Neutrophil (primary cell): Measurements from ENCODE around the gene PAM.
A peak's percentile ranks its signal among the peaks of the same experiment; 100 is the strongest.

Source experiments
- H3K27ac ChIP-seq: fragments of 200-600 bp; sonication (generic); 2 replicates; pipeline ENCODE4 v1.5.1; 2016; ENCODE audit warnings: mild to moderate bottlenecking, moderate library complexity
- H3K27me3 ChIP-seq: fragments of 200-600 bp; sonication (generic); 2 replicates; pipeline ENCODE4 v1.6.0; 2016; ENCODE audit warnings: mild to moderate bottlenecking
- H3K36me3 ChIP-seq: fragments of 200-600 bp; sonication (generic); 2 replicates; pipeline ENCODE4 v1.5.1; 2017
- H3K4me1 ChIP-seq, 2 experiments: fragments of 200-600 bp in 1 of 2; sonication (generic) in 1 of 2; 1 replicate in 1 of 2; 2 replicates in 1 of 2; pipeline versions ENCODE4 v1.5.1 to v1.6.1; 2013 to 2016; ENCODE audit warnings: low read depth in 1 of 2, low read length in 1 of 2, mild to moderate bottlenecking in 1 of 2, moderate library complexity in 1 of 2; ENCODE audit not compliant: control insufficient read depth in 1 of 2, insufficient read depth in 1 of 2
- H3K4me3 ChIP-seq, 2 experiments: fragments of 200-600 bp in 1 of 2; sonication (generic) in 1 of 2; 1 replicate in 1 of 2; 2 replicates in 1 of 2; pipeline ENCODE4 v1.5.1; 2013 to 2016; ENCODE audit warnings: low read depth in 1 of 2, low read length in 1 of 2, mild to moderate bottlenecking in 1 of 2, moderate library complexity in 1 of 2
- H3K9me3 ChIP-seq: fragments of 200-600 bp; sonication (generic); 2 replicates; pipeline ENCODE4 v1.5.1; 2016
- TF ChIP-seq, protein P1 (sequence below): fragments of 200-600 bp; sonication (generic); IDR thresholded peaks from 2 replicates; pipeline ENCODE4 v1.5.1; 2016; ENCODE audit warnings: antibody characterized with exemption

Gene PAM

DNA sequence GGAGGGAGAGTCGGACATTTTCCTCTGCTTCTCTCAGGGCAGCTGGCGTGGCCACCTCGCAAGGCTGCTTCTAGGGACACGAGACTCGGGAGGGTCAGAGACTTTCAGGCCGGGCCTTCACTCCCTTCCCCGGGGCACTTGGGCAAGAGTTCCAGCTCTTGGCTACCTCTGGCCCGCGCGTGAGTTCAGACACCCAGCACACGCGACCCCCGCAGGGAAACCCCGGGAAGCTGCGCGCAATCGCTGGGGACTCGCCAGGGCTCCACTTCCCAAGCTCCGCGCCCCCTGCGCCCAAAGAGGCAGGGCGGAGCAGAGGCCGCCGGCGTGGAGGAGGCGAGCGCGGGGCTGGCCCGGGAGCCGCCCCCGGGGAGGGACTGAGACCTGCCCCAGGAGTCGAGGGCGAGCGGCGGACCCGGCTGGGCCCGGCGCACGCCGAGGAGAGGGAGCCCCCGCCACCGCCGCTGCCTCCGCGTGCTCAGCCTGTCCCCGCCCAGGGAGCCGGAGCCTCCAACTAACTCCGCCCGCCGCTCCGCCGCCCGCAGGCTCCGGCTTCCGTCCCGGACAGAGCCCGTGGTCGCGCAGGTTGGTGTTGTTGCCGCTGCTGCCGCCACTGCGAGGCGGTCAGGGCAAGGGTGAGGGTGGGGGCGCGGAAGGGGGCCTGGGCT is at the start of gene PAM:
PAM (plus strand) TSS at position 539 of the 665 bp plus-strand sequence. CDS start 110,891 bp downstream, outside the sequence.
- TF ChIP-seq, protein P1, sequence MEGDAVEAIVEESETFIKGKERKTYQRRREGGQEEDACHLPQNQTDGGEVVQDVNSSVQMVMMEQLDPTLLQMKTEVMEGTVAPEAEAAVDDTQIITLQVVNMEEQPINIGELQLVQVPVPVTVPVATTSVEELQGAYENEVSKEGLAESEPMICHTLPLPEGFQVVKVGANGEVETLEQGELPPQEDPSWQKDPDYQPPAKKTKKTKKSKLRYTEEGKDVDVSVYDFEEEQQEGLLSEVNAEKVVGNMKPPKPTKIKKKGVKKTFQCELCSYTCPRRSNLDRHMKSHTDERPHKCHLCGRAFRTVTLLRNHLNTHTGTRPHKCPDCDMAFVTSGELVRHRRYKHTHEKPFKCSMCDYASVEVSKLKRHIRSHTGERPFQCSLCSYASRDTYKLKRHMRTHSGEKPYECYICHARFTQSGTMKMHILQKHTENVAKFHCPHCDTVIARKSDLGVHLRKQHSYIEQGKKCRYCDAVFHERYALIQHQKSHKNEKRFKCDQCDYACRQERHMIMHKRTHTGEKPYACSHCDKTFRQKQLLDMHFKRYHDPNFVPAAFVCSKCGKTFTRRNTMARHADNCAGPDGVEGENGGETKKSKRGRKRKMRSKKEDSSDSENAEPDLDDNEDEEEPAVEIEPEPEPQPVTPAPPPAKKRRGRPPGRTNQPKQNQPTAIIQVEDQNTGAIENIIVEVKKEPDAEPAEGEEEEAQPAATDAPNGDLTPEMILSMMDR: no peak
- peak within 1 kb of the TSS; percentile 75 for H3K27ac ChIP-seq
- H3K9me3 ChIP-seq: no peaks in the 10 kb centered on the region
- peaks cover 20 to 22% of the 10 kb centered on the region in 2 experiments for H3K4me1 ChIP-seq
- H3K4me3 ChIP-seq: peak within 1 kb of the TSS; percentile 72 to 77
- H3K36me3 ChIP-seq: no peaks in the 10 kb centered on the region
- peaks cover 27% of the 10 kb centered on the region for H3K27me3 ChIP-seq

DNA sequence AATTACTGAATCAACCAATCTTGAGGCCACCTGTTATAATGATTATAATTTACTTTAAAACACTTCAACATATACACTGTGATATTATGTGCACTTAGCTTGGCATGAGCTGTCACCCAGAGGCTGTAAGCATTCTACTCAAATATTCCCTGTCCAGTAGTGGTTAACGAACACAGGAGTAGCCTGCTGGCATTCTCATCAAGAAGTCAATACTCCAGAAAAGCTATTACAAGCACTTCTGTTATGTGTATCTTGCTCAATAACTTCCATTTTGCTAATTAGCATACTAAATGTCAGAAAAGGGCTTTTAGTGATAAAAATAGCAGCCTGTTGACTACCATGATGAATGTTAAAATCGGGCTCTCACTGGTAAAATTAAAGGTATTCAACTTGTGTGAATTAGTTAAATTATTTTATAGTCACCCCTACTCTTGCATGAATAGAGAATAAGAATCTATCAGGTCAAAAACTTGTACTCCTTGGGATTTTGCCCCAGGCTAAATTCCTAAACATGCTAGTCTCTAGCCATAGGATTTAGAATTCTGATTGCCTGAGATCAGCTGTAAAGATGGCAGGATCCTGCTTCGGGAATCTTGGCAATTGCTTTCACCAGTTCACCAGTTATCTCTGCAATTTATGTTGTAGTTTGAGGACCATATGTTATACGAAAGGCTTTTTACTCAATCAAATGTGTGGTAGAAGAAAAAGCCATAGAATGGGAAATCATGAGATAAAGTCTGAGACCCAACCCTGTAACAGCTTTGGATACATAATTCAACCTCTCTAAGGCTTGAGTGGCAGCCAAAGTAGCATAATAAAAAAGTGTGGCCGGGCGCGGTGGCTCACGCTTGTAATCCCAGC is 43.4 kb upstream of the PAM start:
- Histone ChIP-seq H3K36me3 (no peaks in the 10 kb centered on the region), H3K27me3 (no peaks in the 10 kb centered on the region), H3K27ac (no peak overlapping the region), H3K4me1 (no peaks in the 10 kb centered on the region), H3K9me3 (no peaks in the 10 kb centered on the region), H3K4me3 (no peak overlapping the region)
- TF ChIP-seq, protein P1: no peak

DNA sequence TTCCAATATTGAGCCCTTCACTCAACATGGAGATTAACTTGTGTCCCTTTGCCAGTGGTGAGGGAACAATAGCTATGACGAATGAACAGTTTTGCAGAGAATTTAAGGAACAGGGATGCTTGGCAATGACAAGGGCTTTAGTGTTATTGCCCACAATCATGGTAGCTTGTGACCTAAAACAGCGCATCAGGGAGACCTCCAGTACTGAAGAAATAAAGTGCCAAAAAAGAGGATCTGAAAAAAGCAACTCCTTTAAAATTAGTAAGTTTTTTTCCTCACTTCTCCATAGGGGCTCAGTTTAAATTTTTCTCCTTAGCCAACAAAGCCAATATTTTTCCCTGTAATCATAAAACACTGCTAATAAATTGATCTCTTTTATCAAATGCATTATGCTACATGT is 41.8 kb upstream of the PAM start:
- TF ChIP-seq, protein P1: no peak
- H3K27me3 ChIP-seq: no peaks in the 10 kb centered on the region
- H3K4me1 ChIP-seq: no peaks in the 10 kb centered on the region
- H3K27ac ChIP-seq: no peak overlapping the region
- H3K9me3 ChIP-seq: no peaks in the 10 kb centered on the region
- H3K36me3 ChIP-seq: no peaks in the 10 kb centered on the region
- no peak overlapping the region for H3K4me3 ChIP-seq

DNA sequence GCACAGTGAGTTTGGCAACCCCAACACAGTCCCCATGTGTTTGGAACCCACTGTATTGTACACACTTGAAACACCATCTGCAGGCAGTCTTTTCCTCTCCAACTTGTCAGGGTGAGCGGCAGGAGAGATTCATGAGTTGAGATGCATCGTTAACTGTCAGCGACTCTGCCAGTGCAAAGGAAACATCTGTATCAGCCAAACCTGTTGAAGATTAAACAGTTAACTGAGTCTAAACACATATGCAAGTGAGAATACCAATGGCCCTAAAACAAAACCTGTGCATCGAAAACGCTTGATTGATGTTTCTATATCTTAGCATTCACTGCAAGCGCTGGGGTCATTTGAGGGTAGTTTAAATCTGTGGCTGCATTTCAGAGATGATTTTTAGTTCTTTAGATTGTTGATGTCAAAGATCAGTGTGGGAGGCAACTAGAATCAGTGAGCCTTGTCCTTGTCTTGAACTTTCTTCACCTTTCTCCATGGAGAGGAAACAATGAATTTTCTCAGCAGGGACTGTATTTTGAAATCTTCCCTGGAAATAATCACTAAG is 41.3 kb upstream of the PAM start:
- no peaks in the 10 kb centered on the region for H3K27me3 ChIP-seq
- H3K4me1 ChIP-seq: no peaks in the 10 kb centered on the region
- no peak overlapping the region for H3K27ac ChIP-seq
- H3K36me3 ChIP-seq: no peaks in the 10 kb centered on the region
- TF ChIP-seq, protein P1: no peak
- H3K4me3 ChIP-seq: no peak overlapping the region
- H3K9me3 ChIP-seq: no peaks in the 10 kb centered on the region

DNA sequence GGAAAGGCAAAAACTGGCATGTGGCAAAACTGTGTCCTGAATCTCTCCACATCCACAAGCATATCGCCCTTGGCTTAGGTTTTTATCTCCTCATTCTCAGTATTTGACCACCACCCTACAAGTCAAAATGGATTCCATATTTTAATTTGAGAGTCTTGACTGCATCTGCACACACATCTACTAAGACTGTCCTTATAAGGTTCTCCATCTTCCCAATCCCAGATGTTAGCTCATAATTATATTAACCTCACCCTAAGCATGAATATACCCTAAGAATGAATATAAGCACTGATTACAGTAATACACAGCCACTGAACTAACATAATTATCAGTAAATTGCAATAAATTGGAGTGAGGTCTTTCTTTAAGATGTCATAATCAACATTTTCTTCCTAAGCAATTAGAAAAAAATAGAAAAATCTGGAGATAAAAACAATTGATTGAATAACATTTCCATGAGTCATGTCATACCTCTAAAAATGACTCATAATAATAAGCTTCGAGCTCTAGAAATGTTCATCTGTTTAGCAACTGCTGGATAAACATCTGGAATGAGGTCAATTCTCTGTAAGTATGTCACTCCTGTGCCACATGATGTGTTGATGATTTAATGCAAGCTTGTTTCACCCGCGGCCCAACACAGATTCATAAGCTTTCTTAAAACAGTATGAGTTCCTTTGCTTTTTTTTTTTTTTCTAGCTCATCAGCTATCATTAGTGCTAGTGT is 39.9 kb upstream of the PAM start:
- Histone ChIP-seq H3K27me3 (no peaks in the 10 kb centered on the region), H3K4me3 (no peak overlapping the region), H3K9me3 (no peaks in the 10 kb centered on the region), H3K4me1 (no peaks in the 10 kb centered on the region), H3K36me3 (no peaks in the 10 kb centered on the region), H3K27ac (no peak overlapping the region)
- TF ChIP-seq, protein P1: no peak
